ENCODE measurements around the gene FADS2.

DNA sequence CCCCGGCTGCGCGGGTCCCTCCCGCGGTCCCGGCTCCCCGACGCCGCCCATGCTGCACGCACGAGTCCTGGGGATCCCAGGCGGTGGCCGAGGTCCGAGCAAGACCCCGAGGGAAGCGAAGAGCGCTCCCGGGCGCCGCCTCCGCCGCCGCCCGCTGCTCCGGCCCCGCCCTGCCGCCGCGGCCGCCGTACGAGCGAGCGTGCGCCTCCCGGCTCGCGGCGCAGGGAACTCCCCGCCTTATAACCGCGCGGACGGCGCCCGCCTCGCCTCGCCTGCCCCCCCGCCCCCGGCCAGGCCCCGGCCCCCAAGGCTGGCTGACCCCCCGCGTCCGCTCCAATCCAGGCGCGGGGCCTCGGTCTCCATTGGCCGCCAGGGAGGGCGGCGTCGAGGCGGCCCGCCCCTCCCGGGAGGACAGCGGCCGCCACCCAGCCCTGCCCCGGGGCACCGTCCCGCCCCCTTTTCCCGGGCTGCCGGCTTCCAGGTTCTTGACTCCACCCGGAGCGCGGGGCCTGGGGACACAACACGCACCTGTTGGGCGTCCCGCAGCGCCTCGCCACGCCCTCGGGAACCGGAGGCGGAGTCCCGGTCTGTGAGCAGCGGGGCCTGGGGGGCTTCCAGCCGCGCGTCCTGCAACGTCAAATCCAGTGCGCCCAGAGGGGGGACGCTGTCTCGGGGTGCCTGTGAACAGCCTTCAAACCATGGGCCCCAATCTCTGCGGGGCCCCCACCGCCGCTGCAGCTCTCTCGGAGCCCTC, 63.4 kb downstream of the FADS2 start, which contains the start of gene FADS3:
- TF ChIP-seq, protein P1, sequence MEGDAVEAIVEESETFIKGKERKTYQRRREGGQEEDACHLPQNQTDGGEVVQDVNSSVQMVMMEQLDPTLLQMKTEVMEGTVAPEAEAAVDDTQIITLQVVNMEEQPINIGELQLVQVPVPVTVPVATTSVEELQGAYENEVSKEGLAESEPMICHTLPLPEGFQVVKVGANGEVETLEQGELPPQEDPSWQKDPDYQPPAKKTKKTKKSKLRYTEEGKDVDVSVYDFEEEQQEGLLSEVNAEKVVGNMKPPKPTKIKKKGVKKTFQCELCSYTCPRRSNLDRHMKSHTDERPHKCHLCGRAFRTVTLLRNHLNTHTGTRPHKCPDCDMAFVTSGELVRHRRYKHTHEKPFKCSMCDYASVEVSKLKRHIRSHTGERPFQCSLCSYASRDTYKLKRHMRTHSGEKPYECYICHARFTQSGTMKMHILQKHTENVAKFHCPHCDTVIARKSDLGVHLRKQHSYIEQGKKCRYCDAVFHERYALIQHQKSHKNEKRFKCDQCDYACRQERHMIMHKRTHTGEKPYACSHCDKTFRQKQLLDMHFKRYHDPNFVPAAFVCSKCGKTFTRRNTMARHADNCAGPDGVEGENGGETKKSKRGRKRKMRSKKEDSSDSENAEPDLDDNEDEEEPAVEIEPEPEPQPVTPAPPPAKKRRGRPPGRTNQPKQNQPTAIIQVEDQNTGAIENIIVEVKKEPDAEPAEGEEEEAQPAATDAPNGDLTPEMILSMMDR (conservative IDR thresholded peaks at IDR 0.05; ENCODE audit: low read depth, low read length), result no peak
- no peak for TF ChIP-seq EZH2 (IDR thresholded peaks at IDR 0.05; ENCODE audit: borderline replicate concordance, low read depth, low read length, poor library complexity, severe bottlenecking)

Measured in A673 (cell line).